Peyer's patch (tissue), 4 donors: ENCODE measurements around the gene MEPE.

Experiments used
- POLR2A ChIP-seq, 2 donors: fragments of 450-650 bp; IDR thresholded peaks; one replicate each; pipeline ENCODE4 v1.5.1; 2017; ENCODE audit warnings: antibody characterized with exemption in 2 of 2, mild to moderate bottlenecking in 2 of 2, moderate library complexity in 2 of 2
- TF ChIP-seq, protein P1 (sequence below), 6 experiments: fragments of 450-650 bp in 4 of 6; fragments of 200-600 bp in 2 of 6; sonication (generic) in 1 of 6; IDR thresholded peaks; one replicate each; pipeline ENCODE4 v1.5.1; 2017 to 2019; ENCODE audit warnings: antibody characterized with exemption in 6 of 6, mild to moderate bottlenecking in 3 of 6, moderate library complexity in 1 of 6

GRCh38 chr4:87862236-87862635, 29.5 kb downstream of the MEPE start:
- TF ChIP-seq, protein P1, sequence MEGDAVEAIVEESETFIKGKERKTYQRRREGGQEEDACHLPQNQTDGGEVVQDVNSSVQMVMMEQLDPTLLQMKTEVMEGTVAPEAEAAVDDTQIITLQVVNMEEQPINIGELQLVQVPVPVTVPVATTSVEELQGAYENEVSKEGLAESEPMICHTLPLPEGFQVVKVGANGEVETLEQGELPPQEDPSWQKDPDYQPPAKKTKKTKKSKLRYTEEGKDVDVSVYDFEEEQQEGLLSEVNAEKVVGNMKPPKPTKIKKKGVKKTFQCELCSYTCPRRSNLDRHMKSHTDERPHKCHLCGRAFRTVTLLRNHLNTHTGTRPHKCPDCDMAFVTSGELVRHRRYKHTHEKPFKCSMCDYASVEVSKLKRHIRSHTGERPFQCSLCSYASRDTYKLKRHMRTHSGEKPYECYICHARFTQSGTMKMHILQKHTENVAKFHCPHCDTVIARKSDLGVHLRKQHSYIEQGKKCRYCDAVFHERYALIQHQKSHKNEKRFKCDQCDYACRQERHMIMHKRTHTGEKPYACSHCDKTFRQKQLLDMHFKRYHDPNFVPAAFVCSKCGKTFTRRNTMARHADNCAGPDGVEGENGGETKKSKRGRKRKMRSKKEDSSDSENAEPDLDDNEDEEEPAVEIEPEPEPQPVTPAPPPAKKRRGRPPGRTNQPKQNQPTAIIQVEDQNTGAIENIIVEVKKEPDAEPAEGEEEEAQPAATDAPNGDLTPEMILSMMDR (IDR thresholded peaks at IDR 0.05): no peak
- TF ChIP-seq POLR2A (IDR thresholded peaks at IDR 0.05): no peak
